ENCODE results near the gene VSIG2. TPM values are rescaled to one million over a fixed set of nuclear protein-coding genes. Genes with fewer than 3 reads are reported as not detected.

Gene VSIG2
- total RNA-seq, 1 donor from 2014 or later: under 0.01 TPM

- DNase-seq (ENCODE audit: low read depth in 2 of 2): peak; percentile 88 to 91
Measured at GRCh38 chr11:124763156-124763947, 11.3 kb upstream of the VSIG2 start.

DNA sequence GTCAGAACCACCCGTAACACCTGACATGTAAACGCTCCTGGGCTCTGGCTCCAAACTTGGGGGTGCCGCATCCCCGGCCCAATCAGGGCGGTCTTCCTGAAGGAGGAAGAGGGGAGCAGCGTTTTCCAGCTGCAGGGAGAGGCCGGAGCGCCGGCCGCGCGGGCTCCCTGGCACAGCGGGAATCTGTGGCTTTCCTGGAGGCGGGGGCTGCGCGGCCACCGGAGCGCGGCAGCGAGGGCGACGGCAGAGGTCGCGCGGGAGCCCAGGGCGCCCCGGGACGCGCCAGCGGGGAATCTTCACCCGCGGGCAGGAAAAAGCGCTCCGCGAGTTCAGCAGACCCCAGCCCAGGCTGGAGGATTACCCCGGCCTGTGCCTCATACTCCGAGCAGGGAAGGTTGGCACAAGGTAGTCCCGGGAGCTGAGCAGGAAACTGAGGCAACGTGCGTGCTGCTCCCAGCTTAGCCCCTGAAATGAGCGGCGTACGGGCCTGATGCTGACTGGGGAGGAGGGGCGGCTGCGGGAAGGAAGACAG is 10.6 kb upstream of the VSIG2 start:
- DNase-seq (ENCODE audit: low read depth in 2 of 2): peak; percentile 48 to 49

DNA sequence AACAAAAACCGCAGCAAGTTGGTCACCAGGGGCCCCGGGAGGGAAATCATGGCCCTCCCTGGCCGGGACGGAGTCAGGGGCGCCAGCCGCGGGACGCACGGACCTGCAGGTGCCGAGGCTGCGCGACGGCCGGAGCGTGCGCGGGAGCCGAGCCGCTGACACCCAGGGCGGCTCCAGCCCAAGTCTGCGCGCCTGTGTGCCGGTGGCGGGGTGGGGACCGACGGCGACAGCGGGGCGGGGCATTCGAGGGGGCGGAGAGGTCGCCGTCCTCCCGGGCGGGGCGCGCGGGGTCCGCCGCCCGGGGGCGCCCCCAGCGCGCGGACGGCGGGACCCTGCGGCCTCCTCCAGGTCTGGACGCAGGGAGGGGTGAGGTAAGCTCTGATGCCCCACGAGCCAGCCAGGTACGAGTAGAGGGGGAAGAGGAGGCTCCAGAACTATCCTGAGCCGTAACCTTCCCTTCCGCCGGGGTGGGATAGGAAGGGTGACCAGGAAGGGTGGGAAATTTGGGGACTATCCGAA is 10.1 kb upstream of the VSIG2 start, which contains the start of gene ESAM:
Gene ESAM, minus strand, starts transcription at position 186 of the 519 bp plus-strand sequence. Its CDS starts 136 bp downstream, at position 50.
- DNase-seq (ENCODE audit: low read depth in 2 of 2): peak; percentile 47 to 50

DNA sequence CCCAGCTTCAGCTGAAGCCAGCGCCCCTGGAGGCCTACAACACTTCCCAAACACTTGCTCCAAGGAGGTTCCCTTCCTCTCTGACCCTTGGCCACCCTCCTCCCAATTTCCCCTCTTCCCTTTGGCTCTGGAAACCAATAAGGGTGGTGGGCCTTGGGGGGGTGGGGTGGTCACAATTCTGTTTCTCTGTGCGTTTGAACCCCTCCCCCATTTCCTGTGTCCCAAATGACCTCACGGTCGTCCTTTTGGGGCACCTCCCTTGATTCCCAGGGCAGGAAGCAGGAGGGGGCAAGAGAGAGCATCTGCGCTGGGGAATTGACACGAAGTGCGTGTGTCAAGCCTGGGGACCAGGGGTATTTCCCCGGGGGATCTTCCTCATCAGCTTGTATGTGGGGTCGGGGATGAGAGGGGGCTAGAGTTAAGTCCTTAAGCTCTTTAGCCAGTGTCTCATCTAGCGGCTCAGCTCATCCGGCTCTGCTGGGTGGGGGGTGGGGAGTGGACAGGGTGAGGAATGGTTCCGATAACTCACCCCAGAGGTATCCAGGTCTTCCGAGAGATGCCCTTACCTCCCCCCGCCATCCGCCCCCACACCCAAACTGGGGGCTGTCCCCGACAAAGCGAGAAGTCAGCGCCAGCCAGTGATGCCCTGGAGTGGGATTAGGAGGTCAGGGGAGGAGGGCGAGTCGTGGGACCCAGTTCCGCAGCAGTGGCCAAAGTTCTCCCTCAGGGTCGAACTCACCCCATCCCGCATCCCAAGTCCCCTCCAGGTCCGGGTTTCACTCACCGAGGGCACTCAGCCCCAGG is 9.4 kb upstream of the VSIG2 start:
- peak; percentile 18 to 58 for DNase-seq (ENCODE audit: low read depth in 2 of 2)

DNA sequence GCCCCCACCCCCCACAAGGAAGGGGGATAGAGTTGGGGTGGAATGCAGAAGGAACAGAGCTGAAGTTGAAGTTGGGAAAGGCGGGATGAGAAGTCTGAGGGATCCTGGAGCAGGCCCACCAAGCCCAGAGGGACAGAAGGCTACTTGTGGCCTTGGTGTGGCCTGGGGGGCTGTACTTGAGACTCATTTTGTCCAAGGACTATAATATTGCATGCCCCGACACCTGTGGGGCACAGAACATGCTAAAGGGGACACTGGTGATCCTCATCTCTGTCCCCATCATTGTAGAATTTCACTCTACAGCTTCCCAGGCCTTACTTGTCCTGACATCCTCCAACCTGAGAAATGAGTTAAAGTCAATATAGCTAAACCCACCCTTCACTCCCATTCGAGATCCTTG is 8.8 kb upstream of the VSIG2 start:
- no peak for DNase-seq (ENCODE audit: low read depth in 2 of 2)

DNA sequence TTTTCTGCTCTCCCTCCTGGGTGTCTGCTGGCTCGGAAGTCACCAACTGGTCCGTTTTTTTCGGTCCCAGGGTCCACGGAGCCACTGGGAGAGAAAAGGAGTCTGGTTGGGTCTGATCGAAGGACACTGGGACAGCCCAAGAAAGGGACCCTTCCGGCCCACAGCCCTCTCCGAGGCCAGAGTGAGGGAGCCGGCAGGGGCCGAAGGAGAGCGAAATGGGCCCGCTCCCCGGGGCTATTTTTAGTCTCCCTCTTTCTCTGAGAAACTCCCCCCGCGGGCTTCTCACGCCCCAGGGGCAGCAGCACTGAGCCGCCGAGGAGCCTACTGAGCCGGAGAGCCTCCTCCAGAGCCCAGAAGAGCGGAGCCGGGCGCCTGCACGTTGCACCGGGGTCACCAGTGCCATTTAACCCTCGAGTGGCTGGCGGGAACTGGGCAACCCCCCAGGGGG is 8.2 kb upstream of the VSIG2 start:
- peak in 1 of 2 donors; percentile 66 for DNase-seq (ENCODE audit: low read depth in 2 of 2)

DNA sequence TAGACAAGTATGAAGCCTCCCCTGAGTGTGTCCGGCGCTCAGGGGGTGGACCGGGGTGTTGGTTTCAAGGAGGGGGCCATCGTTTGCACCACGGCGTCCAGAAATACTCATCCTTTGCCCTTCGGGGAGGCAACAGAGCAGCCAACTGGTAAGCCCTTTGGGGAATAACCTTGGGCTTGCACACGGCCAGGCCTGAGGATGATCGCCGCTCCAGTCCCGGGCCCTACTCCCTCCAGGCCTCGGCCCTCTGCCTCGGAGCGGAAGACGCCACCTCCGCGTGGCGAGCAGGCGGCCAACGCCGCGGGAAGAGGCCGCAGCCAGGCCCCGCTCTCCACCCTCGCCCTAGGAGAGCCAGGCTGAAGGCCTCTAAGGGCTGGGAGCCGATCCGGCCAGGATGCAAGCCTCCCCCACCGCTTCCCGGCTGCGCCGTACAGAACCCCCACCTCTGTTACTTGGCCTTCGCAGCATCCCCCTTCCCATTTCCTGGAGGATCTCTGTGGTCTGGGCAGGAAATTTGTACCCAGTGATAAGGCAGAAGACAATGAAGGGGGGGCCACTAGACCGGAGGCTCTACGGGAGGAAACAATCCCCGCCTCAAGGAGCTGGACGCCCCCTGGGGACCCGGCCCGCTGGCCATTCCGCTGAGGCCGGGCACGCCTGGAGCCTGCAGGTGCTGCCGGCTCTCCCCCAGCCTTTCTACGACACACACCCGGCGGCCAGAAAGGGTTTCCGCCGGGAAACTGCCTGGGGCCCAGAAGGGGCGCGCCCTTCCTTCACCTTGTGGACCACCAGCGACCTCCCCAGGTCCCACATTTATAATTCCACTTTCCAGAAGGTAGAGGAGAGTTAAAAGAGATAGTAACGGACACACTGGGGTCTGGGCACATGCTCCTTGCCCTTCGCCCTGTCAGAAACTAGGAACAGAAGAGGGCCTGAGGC is 7.5 kb upstream of the VSIG2 start:
- peak; percentile 55 to 99 for DNase-seq (ENCODE audit: low read depth in 2 of 2)

- peak; percentile 86 to 87 for DNase-seq (ENCODE audit: low read depth in 2 of 2)
Measured at GRCh38 chr11:124758355-124759265, 6.6 kb upstream of the VSIG2 start.

DNA sequence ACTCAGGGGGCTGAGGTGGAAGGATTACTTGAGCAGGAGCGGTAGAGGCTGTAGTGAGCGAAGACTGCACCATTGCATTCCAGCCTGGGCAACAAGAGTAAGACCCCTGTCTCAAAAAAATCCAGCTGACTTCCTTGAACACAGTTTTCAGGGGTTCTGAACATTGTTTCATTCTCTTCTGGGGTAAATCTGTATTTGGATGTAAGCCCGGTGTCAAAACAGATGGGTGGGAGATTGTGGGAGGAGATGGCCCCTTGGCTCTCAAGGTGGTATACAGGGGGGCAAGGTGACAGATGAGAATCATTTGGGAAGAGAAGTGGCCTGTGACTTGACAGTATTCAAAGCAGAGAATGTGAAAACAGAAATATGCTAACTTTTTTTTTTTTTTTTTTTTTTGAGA is 5.3 kb upstream of the VSIG2 start:
- no peak for DNase-seq (ENCODE audit: low read depth in 2 of 2)

GRCh38 chr11:124756753-124757227 is 4.7 kb upstream of the VSIG2 start:
- no peak for DNase-seq (ENCODE audit: low read depth in 2 of 2)

GRCh38 chr11:124756033-124756752 is 4.1 kb upstream of the VSIG2 start:
- DNase-seq (ENCODE audit: low read depth in 2 of 2): no peak

GRCh38 chr11:124754710-124755109 is 2.7 kb upstream of the VSIG2 start:
- DNase-seq (ENCODE audit: low read depth in 2 of 2): peak in 1 of 2 donors; percentile 29

GRCh38 chr11:124754309-124754708 is 2.3 kb upstream of the VSIG2 start:
- DNase-seq (ENCODE audit: low read depth in 2 of 2): peak in 1 of 2 donors; percentile 49

DNA sequence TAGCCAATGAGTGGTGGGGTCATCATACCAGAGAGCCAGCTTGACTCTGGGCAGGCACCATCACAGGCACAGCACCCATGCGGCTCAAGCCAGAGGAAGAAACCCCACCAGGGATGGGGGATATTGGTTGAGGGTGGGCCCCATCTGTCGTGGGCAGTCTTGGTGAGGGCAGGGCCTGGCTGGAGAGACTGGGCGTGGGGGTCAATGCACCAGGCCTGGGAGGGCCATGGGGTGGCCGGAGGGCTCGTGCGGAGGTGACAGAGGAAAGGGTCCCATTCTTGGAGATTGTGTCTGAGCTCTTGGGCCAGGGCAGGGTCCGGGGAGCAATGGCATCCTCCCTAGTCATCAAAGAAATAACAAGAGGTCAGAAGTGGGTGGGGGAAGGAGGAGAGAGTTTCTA is 1.6 kb upstream of the VSIG2 start:
- no peak for DNase-seq (ENCODE audit: low read depth in 2 of 2)

DNA sequence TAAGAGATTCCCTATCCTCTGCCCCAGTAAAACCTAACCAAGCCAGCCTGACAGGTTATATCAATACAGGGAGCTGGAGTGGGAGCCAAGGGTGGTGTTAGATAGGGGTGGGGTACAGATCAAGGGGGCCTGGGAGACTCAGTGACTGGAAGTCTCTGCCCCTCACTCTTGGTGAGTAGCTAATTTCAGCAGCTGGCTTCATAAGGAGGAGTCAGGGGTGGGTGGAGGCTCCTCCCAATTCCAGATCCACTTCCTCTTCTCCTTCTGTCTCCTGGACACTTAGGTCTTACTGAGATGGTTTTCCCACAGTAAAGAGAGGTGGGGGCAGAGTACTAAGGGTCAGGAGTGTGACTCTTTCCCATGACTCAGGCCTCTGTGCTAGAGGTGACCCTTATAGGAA is 1.1 kb upstream of the VSIG2 start:
- DNase-seq (ENCODE audit: low read depth in 2 of 2): peak in 1 of 2 donors; percentile 41

- no peak for DNase-seq (ENCODE audit: low read depth in 2 of 2)
Measured at GRCh38 chr11:124752471-124753102, 532 bp upstream of the VSIG2 start.

DNA sequence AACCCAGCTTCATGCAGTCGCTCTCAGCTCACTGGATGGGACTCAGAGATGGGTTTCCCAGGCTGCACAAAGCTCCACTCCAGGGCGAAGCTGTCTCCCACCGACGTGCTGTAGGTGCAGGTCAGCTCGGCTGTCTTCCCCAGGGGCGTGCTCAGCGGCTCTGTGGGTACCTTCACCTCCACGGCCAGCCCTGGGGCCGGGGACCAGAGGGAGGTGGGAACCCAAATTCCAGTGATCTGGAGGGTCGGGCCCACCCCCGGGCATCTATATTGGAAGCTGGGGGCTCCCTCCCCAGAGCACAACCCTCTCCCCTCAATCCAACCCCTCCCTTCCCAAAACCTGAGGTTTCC is 689 bp downstream of the VSIG2 start:
- no peak for DNase-seq (ENCODE audit: low read depth in 2 of 2)

DNA sequence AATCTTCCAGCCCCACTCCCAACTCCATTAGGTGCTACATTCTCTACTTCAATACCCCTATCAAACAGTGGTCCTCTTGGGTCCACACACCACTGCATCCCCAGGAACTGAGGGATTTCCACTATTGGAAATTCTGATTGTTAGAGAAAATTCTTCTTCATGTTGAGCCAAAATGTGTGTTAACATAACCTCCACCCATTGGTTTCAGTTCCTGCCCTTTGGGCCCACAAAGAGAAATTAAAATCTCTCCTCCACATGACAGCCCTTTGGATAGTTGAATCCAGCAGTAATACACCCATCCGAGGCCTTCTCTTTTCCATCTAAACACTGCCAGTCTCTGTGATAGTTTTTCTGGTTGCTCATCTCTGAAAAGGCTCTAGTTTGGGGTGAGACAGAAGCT is 2.1 kb downstream of the VSIG2 start:
- DNase-seq (ENCODE audit: low read depth in 2 of 2): peak in 1 of 2 donors; percentile 58
